ENCODE measurements around the gene KBTBD4. TPM values are rescaled to one million over a fixed set of nuclear protein-coding genes. Genes with fewer than 3 reads are reported as not detected.
"Not testable (repeated sequence)": the region's sequence is repeated elsewhere in the genome, so short reads cannot be mapped to it uniquely, and the experiment has no call there.

KBTBD4 gene
- total RNA-seq, 1 donor from 2014 or later, result 16.6 TPM

DNA sequence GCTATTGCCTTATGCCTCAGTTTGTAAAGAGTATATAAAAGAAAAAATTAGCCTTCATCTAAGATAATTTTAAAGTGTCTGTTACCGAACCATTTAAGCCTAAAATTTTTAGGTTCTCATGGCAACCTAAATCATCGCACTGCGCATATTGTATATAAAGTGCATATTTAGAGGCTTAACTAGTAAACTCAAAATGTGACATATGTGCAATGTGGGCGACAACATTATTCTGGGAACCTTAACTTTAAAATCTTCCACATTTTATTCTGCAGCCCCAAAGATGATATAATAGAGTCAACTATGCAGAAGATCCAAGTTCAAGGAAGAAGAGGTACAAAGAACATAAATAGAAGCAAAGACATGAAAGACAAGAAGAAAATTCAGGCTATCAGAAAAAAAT lies 48.8 kb downstream of the KBTBD4 start:
- DNase-seq (no peak), ATAC-seq (no peak)
- Histone ChIP-seq H3K27me3 (no peaks in the 10 kb centered on the region), H3K9me3 (no peaks in the 10 kb centered on the region), H3K27ac (no peak overlapping the region), H3K36me3 (no peaks in the 10 kb centered on the region), H3K4me1 (peaks cover 39% of the 10 kb centered on the region), H3K4me3 (no peak overlapping the region)
- no peak for TF ChIP-seq CTCF (IDR thresholded peaks at IDR 0.05)
- intact Hi-C loops (cut with DNase I), result no loop called here

DNA sequence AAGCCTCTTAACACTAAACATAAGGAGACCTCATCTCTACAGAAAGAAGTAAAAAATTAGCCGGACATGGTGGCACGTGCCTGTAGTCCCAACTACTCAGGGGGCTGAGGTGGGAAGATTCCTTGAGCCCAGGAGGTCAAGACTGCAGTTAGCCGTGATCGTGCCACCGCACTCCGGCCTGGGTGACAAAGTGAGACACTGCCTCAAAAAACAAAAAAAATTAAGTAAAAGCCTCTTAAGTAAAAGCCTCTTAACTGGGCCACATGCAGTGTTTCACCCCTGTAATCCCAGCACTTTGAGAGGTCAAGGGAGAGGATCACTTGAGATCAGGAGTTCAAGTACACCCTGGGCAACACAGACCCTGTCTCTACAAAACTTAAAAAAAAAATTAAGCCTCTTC lies 51.6 kb downstream of the KBTBD4 start:
- H3K9me3 ChIP-seq, result no peaks in the 10 kb centered on the region
- ATAC-seq, result no peak
- intact Hi-C loops (cut with DNase I), result no loop called here
- H3K27ac ChIP-seq, result no peak overlapping the region
- H3K27me3 ChIP-seq, result no peaks in the 10 kb centered on the region
- H3K4me1 ChIP-seq, result peaks cover 52% of the 10 kb centered on the region
- H3K4me3 ChIP-seq, result no peak overlapping the region
- DNase-seq, result no peak
- TF ChIP-seq CTCF (IDR thresholded peaks at IDR 0.05), result no peak
- no peaks in the 10 kb centered on the region for H3K36me3 ChIP-seq

GRCh38 chr11:47526032-47526431 lies 52.7 kb downstream of the KBTBD4 start:
- intact Hi-C loops (cut with DNase I); H3K27ac ChIP-seq; H3K4me3 ChIP-seq; H3K27me3 ChIP-seq; H3K9me3 ChIP-seq; DNase-seq; H3K36me3 ChIP-seq; ATAC-seq: not testable (repeated sequence)
- H3K4me1 ChIP-seq, result peaks cover 52% of the 10 kb centered on the region

- Histone ChIP-seq H3K27me3 (no peaks in the 10 kb centered on the region), H3K4me1 (peaks cover 60% of the 10 kb centered on the region), H3K27ac (peak overlapping the region; percentile 70), H3K36me3 (no peaks in the 10 kb centered on the region), H3K9me3 (no peaks in the 10 kb centered on the region), H3K4me3 (no peak overlapping the region)
- TF ChIP-seq CTCF (IDR thresholded peaks at IDR 0.05), result no peak
- ATAC-seq, result peak; percentile 70
- no peak for DNase-seq
- intact Hi-C loops (cut with DNase I), result no loop called here
Observed at GRCh38 chr11:47524291-47524874, 54.4 kb downstream of the KBTBD4 start.

DNA sequence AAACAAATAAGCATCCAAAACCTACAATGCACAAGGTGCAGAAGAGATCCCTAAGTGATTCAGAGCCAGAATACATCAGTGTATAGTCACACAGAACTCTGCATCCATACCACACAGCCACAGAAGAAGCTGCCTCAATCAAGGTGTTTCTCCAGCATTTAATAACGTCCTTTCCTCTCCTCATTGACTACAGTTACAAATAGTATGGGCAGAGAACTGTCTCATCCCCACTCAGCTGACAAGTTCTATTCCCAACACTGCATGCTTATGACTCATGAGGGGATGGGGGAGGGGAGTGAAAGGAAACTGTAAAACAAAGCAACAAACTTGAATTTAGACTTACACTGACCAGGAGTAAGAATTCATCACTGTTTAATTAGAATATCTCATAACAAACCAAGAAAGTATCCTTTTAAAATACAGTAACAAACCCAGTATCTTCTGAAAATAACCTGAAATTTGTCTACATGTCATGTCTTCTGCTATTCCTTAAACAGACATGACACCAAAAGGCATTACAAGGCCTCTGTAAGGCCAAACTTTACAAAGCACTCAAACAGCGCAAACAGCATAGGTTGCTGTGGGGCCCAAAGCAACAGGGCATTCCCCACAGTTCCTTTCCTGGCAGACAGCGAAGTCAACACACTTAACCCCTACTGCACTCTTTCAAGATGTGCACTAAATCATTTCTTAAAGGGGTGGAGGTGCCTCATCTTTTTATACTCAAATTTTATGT lies 55.1 kb downstream of the KBTBD4 start:
- Histone ChIP-seq H3K9me3 (no peaks in the 10 kb centered on the region), H3K27me3 (no peaks in the 10 kb centered on the region), H3K36me3 (no peaks in the 10 kb centered on the region), H3K27ac (peak overlapping the region; percentile 70), H3K4me1 (peaks cover 65% of the 10 kb centered on the region), H3K4me3 (no peak overlapping the region)
- TF ChIP-seq CTCF (IDR thresholded peaks at IDR 0.05), result no peak
- no peak for DNase-seq
- intact Hi-C loops (cut with DNase I), result no loop called here
- ATAC-seq, result peak; percentile 87

Other genes starting within 250 kb of the KBTBD4 start
- gene MYBPC3, start 226.3 kb downstream of the KBTBD4 start, total RNA-seq, result 0.96 TPM
- 168 TPM for gene SPI1, start 200.4 kb downstream of the KBTBD4 start, total RNA-seq
- gene SLC39A13, start 170.4 kb downstream of the KBTBD4 start, total RNA-seq, result 62.0 TPM
- gene PSMC3, start 152.5 kb downstream of the KBTBD4 start, total RNA-seq, result 79.4 TPM
- gene RAPSN, start 129.8 kb downstream of the KBTBD4 start, total RNA-seq, result 0.64 TPM
- 97.5 TPM for gene CELF1, start 25.8 kb downstream of the KBTBD4 start, total RNA-seq
- 75.6 TPM for gene PTPMT1, start 13.4 kb downstream of the KBTBD4 start, total RNA-seq
- 76.2 TPM for gene NDUFS3, start 104 bp upstream of the KBTBD4 start, total RNA-seq
- gene FAM180B, start 7.7 kb upstream of the KBTBD4 start, total RNA-seq, result not detected
- gene C1QTNF4, start 15.4 kb upstream of the KBTBD4 start, total RNA-seq, result 0.55 TPM
- 56.1 TPM for gene MTCH2, start 63.6 kb upstream of the KBTBD4 start, total RNA-seq
- 0.96 TPM for gene AGBL2, start 136.4 kb upstream of the KBTBD4 start, total RNA-seq
- 89.5 TPM for gene FNBP4, start 188.4 kb upstream of the KBTBD4 start, total RNA-seq

All from upper lobe of right lung (tissue), 1 donor.